SK-N-MC (cell line): Measurements from ENCODE around the gene LCE2A.

Source experiments
- DNase-seq: peaks from one replicate; pipeline ENCODE4 v3.0.0-alpha.2; 2011; ENCODE audit warnings: low read depth, low spot score
- H3K27ac ChIP-seq: fragments of 200-600 bp; sonication (generic); 2 replicates; pipeline ENCODE4 v1.5.1; 2016; ENCODE audit warnings: mixed run types
- H3K36me3 ChIP-seq: fragments of 200-600 bp; sonication (generic); 2 replicates; pipeline ENCODE4 v1.6.1; 2017; ENCODE audit warnings: antibody characterized with exemption, low read length, mixed read lengths; ENCODE audit not compliant: insufficient read depth
- H3K4me3 ChIP-seq: fragments of 200-600 bp; sonication (generic); 2 replicates; pipeline ENCODE4 v1.5.1; 2016
- H3K9ac ChIP-seq: fragments of 200-600 bp; sonication (generic); 2 replicates; pipeline ENCODE4 v1.8.0; 2017; ENCODE audit warnings: mixed run types, mixed read lengths; ENCODE audit not compliant: insufficient read length
- H3K9me3 ChIP-seq: fragments of 200-600 bp; sonication (generic); 2 replicates; pipeline ENCODE4 v1.6.1; 2017; ENCODE audit warnings: low read depth, mild to moderate bottlenecking, antibody characterized with exemption, low read length, moderate library complexity, mixed read lengths
- EZH2 ChIP-seq: fragments of 200-600 bp; sonication (generic); IDR thresholded peaks from one replicate; pipeline ENCODE4 v1.6.1; 2017; ENCODE audit warnings: antibody characterized with exemption
- FOXP2 ChIP-seq: optimal IDR thresholded peaks from 2 replicates; pipeline ENCODE3; 2011; ENCODE audit warnings: mild to moderate bottlenecking, moderate library complexity; ENCODE audit not compliant: insufficient read depth; ENCODE audit errors: extremely low read length, control extremely low read depth
- POLR2AphosphoS5 ChIP-seq: IDR thresholded peaks from 2 replicates; pipeline ENCODE4 v1.6.1; 2012; ENCODE audit warnings: mild to moderate bottlenecking, low read depth, low read length, borderline replicate concordance

Gene LCE2A

DNA sequence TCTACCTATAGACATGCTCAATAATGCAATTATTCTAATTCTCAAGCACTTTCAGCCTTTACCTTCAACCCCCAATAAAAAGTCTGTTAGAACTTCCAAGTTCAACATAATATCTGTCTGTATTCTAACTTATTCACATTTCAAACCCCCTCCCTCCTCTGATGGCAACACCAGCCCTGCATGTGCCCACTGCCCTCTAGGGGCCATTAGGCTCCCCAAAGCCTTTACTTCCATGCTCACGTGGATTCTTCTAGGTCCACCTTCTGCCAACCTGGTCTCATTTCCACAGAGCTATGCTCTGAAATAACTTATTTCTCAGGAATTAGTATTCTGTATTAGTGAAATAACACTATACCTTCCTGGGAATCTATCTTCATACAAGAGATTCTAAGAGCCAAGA, 37.5 kb downstream of the LCE2A start:
- DNase-seq, result no peak
- H3K9ac ChIP-seq, result no peak overlapping the region
- TF ChIP-seq EZH2 (no peak), FOXP2 (no peak), POLR2AphosphoS5 (no peak)
- H3K9me3 ChIP-seq, result no peaks in the 10 kb centered on the region
- no peak overlapping the region for H3K27ac ChIP-seq
- H3K4me3 ChIP-seq, result no peak overlapping the region
- no peaks in the 10 kb centered on the region for H3K36me3 ChIP-seq

DNA sequence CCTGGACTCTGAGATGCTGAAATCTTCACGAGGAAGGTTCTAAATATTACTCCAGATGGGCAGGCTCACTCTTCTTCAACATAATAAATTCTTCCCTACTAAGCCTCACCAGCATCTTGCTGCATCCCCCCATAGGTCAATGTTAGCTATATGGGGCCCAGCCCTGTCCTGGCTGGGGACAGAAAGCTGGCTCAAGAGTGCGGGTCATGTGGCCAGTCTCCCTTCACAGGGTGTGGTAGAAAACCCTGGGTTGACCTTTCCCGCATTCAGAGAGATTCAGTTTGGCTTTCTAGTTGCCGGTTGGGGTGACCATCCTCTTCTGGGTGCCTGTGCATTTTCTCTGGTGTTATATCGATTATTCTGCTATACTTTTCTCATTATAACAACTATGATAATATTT, 39.9 kb downstream of the LCE2A start:
- no peak overlapping the region for H3K9ac ChIP-seq
- H3K4me3 ChIP-seq, result no peak overlapping the region
- no peaks in the 10 kb centered on the region for H3K9me3 ChIP-seq
- H3K36me3 ChIP-seq, result no peaks in the 10 kb centered on the region
- no peak for TF ChIP-seq FOXP2
- TF ChIP-seq EZH2, result no peak
- no peak for TF ChIP-seq POLR2AphosphoS5
- DNase-seq, result no peak
- no peak overlapping the region for H3K27ac ChIP-seq

DNA sequence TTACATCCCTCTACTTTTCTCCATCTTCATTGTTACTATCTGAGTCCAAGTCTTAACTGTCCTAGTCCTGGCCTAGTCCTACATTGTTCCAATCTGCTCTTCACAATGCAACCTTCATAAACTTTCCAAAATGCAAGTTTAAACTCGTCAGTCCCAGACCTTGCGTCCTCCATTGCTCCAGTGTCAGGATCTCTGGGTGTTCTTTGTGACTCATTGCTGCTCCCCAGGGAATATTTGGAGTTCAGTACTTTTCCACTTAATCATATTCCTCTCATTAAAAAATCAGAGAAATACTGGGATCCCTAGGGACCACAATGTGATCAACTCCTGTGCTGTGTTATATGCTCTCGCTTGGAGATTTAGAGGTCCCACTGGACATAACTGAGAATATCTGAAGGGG, 41.7 kb downstream of the LCE2A start:
- Histone ChIP-seq H3K9me3 (no peaks in the 10 kb centered on the region), H3K36me3 (no peaks in the 10 kb centered on the region), H3K27ac (no peak overlapping the region), H3K9ac (no peak overlapping the region), H3K4me3 (no peak overlapping the region)
- no peak for DNase-seq
- TF ChIP-seq POLR2AphosphoS5 (no peak), EZH2 (no peak), FOXP2 (no peak)

- no peak overlapping the region for H3K4me3 ChIP-seq
- no peak overlapping the region for H3K9ac ChIP-seq
- TF ChIP-seq EZH2 (no peak), FOXP2 (no peak), POLR2AphosphoS5 (no peak)
- no peaks in the 10 kb centered on the region for H3K36me3 ChIP-seq
- DNase-seq, result no peak
- H3K27ac ChIP-seq, result no peak overlapping the region
- no peaks in the 10 kb centered on the region for H3K9me3 ChIP-seq
Measured at GRCh38 chr1:152741656-152742055, 43.5 kb downstream of the LCE2A start.

GRCh38 chr1:152743371-152744145, 45.4 kb downstream of the LCE2A start:
- no peaks in the 10 kb centered on the region for H3K36me3 ChIP-seq
- no peak overlapping the region for H3K27ac ChIP-seq
- no peak overlapping the region for H3K4me3 ChIP-seq
- H3K9ac ChIP-seq, result no peak overlapping the region
- no peaks in the 10 kb centered on the region for H3K9me3 ChIP-seq
- TF ChIP-seq EZH2 (no peak), POLR2AphosphoS5 (no peak), FOXP2 (no peak)
- no peak for DNase-seq

DNA sequence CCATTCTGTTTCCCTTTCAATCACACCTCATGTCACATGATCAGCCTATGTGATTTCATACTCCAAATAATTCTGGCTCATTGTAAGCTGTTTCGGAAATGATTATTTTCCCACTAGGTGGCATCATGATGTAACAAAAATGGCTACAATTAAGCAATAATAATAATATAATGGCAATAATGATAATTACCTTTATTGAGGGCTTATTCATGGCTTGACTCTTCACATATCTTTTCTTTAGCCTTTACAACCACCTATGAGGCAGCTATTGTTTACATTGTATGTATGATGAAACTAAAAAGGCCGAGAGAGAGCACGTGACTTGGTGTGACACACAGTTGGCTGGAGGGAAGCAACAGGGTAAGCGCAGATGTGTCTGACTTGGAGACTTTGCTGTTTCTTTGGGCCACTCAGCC, 47.2 kb downstream of the LCE2A start:
- DNase-seq, result no peak
- Histone ChIP-seq H3K27ac (no peak overlapping the region), H3K36me3 (no peaks in the 10 kb centered on the region)

GRCh38 chr1:152745765-152746444, 47.8 kb downstream of the LCE2A start:
- no peak for DNase-seq
- Histone ChIP-seq H3K36me3 (no peaks in the 10 kb centered on the region), H3K9ac (no peak overlapping the region), H3K9me3 (no peaks in the 10 kb centered on the region), H3K4me3 (no peak overlapping the region), H3K27ac (no peak overlapping the region)
- no peak for TF ChIP-seq EZH2
- TF ChIP-seq POLR2AphosphoS5, result no peak
- no peak for TF ChIP-seq FOXP2

More for the DNA sequence above, 47.2 kb downstream of the LCE2A start:
- TF ChIP-seq FOXP2 (no peak), EZH2 (no peak), POLR2AphosphoS5 (no peak)
- Histone ChIP-seq H3K9ac (no peak overlapping the region), H3K9me3 (no peaks in the 10 kb centered on the region), H3K4me3 (no peak overlapping the region)

GRCh38 chr1:152747831-152748230, 49.7 kb downstream of the LCE2A start:
- no peak for DNase-seq
- H3K9me3 ChIP-seq, result no peaks in the 10 kb centered on the region
- no peak overlapping the region for H3K9ac ChIP-seq
- H3K27ac ChIP-seq, result no peak overlapping the region
- TF ChIP-seq EZH2, result no peak
- TF ChIP-seq FOXP2, result no peak
- TF ChIP-seq POLR2AphosphoS5, result no peak
- H3K36me3 ChIP-seq, result no peaks in the 10 kb centered on the region
- H3K4me3 ChIP-seq, result no peak overlapping the region
